Activated T-helper 2 cell treated with anti-CD3 and anti-CD28 coated beads, Interferon-gamma antibody, Interleukin-2, Interleukin-4, amounts not matched to agents 10 μg/mL and 5 μg/mL and 100 μg/mL, durations not matched to agents 14 hours and 24 hours and 36 hours (primary cell): ENCODE data around the gene SMARCA4. TPM values are rescaled to one million over a fixed set of nuclear protein-coding genes. Genes with fewer than 3 reads are reported as not detected.
A peak's percentile ranks its signal among the peaks of the same experiment; 100 is the strongest.
"Not testable (repeated sequence)": the region's sequence is repeated elsewhere in the genome, so short reads cannot be mapped to it uniquely, and the experiment has no call there.

ENCODE experiments used
- DNase-seq: peaks from one replicate; pipeline ENCODE4 v3.0.0; 2021; ENCODE audit warnings: low spot score
- H3K27ac Mint-ChIP-seq: one replicate; pipeline ENCODE4 v1.8.0; 2021; ENCODE audit warnings: mixed read lengths
- H3K27me3 Mint-ChIP-seq: one replicate; pipeline ENCODE4 v1.8.0; 2021; ENCODE audit warnings: low read depth, mixed read lengths
- H3K36me3 Mint-ChIP-seq: one replicate; pipeline ENCODE4 v1.8.0; 2021; ENCODE audit warnings: low read depth, mixed read lengths
- H3K4me1 Mint-ChIP-seq: one replicate; pipeline ENCODE4 v1.8.0; 2021; ENCODE audit warnings: low read depth, mixed read lengths
- H3K4me3 Mint-ChIP-seq: one replicate; pipeline ENCODE4 v1.8.0; 2021; ENCODE audit warnings: low read depth, mild to moderate bottlenecking, moderate library complexity, mixed read lengths
- H3K9me3 Mint-ChIP-seq: one replicate; pipeline ENCODE4 v1.8.0; 2021; ENCODE audit warnings: mixed read lengths
- intact Hi-C: fragments of 100-400 bp; cut with micrococcal nuclease; formaldehyde crosslinking; loops from one replicate; pipeline ENCODE4 v1.15.1; 2023
- total RNA-seq: library from RNA; stranded (reverse); gene quantifications from 2 replicates; pipeline ENCODE4 v1.2.3, GENCODE V29; 2022

SMARCA4 gene
- total RNA-seq, 1 donor from 2014 or later: 149 TPM

GRCh38 chr19:11064831-11065303 is 104.0 kb downstream of the SMARCA4 start:
- intact Hi-C loops: no loop called here
- Mint-ChIP-seq H3K27me3 (no peaks in the 10 kb centered on the region), H3K36me3 (peaks cover 38% of the 10 kb centered on the region), H3K4me1 (no peaks in the 10 kb centered on the region), H3K4me3 (no peak overlapping the region), H3K27ac (no peak overlapping the region), H3K9me3 (no peaks in the 10 kb centered on the region)
- no peak for DNase-seq

DNA sequence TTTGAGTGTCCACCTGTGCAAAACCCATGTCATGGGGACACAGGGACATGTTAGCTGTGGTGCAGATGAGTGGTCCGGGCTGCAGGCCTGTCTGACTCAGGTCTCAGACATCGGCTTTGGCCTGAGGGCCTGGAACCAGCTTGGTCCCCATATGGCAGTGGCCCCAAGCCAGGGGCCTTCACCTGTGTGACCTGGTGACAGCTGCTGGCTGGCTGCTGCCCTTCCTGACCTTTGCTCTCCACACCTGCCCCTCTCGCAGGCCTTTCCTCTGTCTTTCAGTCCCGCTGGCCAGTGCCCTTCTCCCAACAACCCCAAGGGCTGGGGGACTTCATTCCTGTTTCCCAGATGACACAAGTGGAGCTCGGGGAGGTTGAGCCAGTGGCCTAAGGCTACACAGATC is 105.5 kb downstream of the SMARCA4 start:
- DNase-seq: no peak
- intact Hi-C loops: no loop called here
- H3K27me3 Mint-ChIP-seq: no peaks in the 10 kb centered on the region
- H3K4me1 Mint-ChIP-seq: no peaks in the 10 kb centered on the region
- H3K4me3 Mint-ChIP-seq: no peak overlapping the region
- H3K27ac Mint-ChIP-seq: no peak overlapping the region
- H3K9me3 Mint-ChIP-seq: no peaks in the 10 kb centered on the region
- peaks cover 35% of the 10 kb centered on the region for H3K36me3 Mint-ChIP-seq

DNA sequence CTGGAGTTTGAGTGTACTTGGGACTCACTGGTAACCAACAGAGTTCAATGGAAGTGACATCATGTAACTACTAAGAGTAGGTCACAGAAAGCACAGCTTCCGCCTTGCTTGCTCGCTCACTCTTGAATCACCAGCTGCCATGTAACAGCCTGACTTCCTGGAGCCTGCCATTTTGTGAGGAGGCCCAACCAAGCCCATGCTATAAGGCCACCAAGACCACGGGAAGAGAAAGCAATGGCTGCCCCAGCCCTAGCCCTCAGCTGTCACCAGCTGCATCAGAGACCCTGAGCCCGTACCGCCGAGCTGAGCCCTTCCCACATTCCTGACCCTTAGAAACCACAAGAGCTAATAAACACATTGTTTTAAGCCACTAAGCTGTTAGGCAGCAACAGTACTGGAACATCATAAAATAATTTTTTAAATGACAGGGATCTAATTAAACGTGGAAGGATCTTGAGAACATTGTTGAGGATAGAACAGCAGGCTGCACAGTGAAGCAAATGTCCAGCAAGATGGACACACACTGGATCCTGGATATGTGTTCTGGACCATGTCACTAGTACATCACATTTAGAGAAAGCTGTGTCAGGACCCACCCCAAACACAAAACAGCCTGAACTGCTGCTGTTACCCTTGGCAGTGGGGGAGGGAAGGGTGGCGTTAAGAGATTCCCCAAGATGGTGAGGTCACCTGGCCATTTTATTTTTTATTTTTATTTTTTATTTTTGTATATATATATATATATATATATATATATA is 106.7 kb downstream of the SMARCA4 start:
- DNase-seq: no peak
- H3K9me3 Mint-ChIP-seq: no peaks in the 10 kb centered on the region
- H3K4me1 Mint-ChIP-seq: no peaks in the 10 kb centered on the region
- no peak overlapping the region for H3K27ac Mint-ChIP-seq
- no peak overlapping the region for H3K4me3 Mint-ChIP-seq
- H3K27me3 Mint-ChIP-seq: no peaks in the 10 kb centered on the region
- intact Hi-C loops: no loop called here
- peaks cover 28% of the 10 kb centered on the region for H3K36me3 Mint-ChIP-seq

DNA sequence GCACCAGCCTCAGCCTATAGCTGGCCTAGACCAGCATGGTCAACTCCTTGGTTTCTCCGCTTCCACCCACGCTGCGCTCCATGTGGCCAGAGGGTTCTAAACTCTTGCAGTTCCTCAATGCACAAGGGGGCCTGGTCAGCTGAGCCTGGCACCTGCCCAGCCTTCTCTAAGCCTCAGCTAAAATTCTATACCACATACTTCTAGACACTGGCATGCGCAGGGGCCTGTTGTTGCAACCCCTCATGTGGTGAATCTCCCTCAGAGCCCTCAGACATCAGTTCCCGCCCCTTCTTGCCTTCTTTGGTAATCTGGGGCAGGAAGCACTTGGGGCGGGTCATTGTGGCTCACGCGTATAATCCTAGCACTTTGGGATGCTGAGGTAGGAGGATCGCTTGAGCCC is 108.7 kb downstream of the SMARCA4 start:
- Mint-ChIP-seq H3K9me3 (no peaks in the 10 kb centered on the region), H3K4me1 (peaks cover 2% of the 10 kb centered on the region), H3K4me3 (no peak overlapping the region), H3K27ac (no peak overlapping the region), H3K36me3 (peaks cover 28% of the 10 kb centered on the region), H3K27me3 (no peaks in the 10 kb centered on the region)
- intact Hi-C loops: no loop called here
- no peak for DNase-seq

GRCh38 chr19:11070123-11070522 is 109.3 kb downstream of the SMARCA4 start:
- Mint-ChIP-seq H3K27ac (no peak overlapping the region), H3K27me3 (no peaks in the 10 kb centered on the region), H3K9me3 (no peaks in the 10 kb centered on the region), H3K4me1 (peaks cover 3% of the 10 kb centered on the region), H3K36me3 (peaks cover 24% of the 10 kb centered on the region), H3K4me3 (no peak overlapping the region)
- no peak for DNase-seq
- intact Hi-C loops: no loop called here

DNA sequence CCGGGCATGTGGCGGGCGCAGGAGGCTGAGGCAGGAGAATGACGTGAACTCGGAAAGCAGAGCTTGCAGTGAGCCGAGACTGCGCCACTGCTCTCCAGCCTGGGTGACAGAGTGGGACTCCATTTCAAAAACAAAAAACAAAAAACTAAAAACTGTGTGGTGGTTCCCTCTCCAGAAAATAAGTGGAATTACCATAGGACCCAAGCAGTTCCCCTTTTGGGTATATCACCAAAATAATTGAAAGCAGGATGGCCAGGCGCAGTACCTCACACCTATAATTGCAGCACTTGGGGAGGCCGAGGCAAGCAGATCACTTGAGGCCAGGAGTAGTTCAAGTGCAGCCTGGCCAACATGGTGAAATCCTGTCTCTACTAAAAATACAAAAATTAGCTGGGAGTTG is 112.7 kb downstream of the SMARCA4 start:
- H3K4me3 Mint-ChIP-seq: no peak overlapping the region
- intact Hi-C loops: no loop called here
- no peaks in the 10 kb centered on the region for H3K9me3 Mint-ChIP-seq
- DNase-seq: no peak
- H3K27me3 Mint-ChIP-seq: no peaks in the 10 kb centered on the region
- no peak overlapping the region for H3K27ac Mint-ChIP-seq
- peaks cover 3% of the 10 kb centered on the region for H3K4me1 Mint-ChIP-seq
- H3K36me3 Mint-ChIP-seq: peaks cover 7% of the 10 kb centered on the region

DNA sequence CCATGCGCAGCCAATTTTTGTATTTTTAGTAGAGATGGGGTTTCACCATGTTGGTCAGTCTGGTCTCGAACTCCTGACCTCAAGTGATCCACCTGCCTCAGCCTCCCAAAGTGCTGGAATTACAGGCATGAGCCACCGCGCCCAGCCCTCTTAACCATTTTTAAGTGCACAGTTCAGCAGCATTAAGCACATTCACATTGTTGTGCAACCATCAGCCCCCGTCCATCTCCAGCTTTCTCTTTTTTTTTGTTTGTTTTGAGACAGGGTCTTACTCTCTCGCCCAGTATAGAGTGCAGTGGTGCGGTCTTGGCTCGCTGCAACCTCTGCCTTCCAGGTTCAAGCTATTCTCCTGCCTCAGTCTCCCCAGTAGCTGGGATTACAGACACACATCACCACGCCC is 116.0 kb downstream of the SMARCA4 start:
- H3K27me3 Mint-ChIP-seq, intact Hi-C loops, H3K9me3 Mint-ChIP-seq, H3K4me3 Mint-ChIP-seq, H3K4me1 Mint-ChIP-seq, H3K36me3 Mint-ChIP-seq, H3K27ac Mint-ChIP-seq, DNase-seq: not testable (repeated sequence)

GRCh38 chr19:11078893-11079292 is 118.1 kb downstream of the SMARCA4 start:
- Mint-ChIP-seq H3K4me1 (peaks cover 4% of the 10 kb centered on the region), H3K4me3 (no peak overlapping the region), H3K27ac (no peak overlapping the region), H3K36me3 (no peaks in the 10 kb centered on the region), H3K9me3 (no peaks in the 10 kb centered on the region), H3K27me3 (no peaks in the 10 kb centered on the region)
- intact Hi-C loops: no loop called here
- no peak for DNase-seq

DNA sequence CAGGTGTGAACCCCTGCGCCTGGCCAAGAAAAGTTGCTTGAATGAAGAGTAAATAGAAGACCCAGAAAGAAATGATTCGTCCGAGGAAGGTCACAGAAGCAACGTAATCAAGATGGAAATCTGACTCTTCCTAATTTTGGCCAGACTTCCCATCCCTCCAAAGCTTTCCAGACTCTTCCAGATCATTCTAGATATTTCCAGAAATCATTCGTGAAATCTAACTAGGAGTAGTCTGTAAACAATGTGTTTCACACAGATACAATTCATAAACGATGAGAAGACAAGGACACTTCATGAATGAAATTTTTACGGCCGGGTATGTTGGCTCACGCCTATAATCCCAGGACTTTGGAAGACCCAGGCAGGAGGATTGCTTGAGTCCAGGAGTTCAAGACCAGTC is 119.2 kb downstream of the SMARCA4 start:
- H3K36me3 Mint-ChIP-seq: no peaks in the 10 kb centered on the region
- H3K27ac Mint-ChIP-seq: no peak overlapping the region
- no peak for DNase-seq
- no peak overlapping the region for H3K4me3 Mint-ChIP-seq
- H3K9me3 Mint-ChIP-seq: no peaks in the 10 kb centered on the region
- no peaks in the 10 kb centered on the region for H3K27me3 Mint-ChIP-seq
- intact Hi-C loops: no loop called here
- H3K4me1 Mint-ChIP-seq: peaks cover 2% of the 10 kb centered on the region

DNA sequence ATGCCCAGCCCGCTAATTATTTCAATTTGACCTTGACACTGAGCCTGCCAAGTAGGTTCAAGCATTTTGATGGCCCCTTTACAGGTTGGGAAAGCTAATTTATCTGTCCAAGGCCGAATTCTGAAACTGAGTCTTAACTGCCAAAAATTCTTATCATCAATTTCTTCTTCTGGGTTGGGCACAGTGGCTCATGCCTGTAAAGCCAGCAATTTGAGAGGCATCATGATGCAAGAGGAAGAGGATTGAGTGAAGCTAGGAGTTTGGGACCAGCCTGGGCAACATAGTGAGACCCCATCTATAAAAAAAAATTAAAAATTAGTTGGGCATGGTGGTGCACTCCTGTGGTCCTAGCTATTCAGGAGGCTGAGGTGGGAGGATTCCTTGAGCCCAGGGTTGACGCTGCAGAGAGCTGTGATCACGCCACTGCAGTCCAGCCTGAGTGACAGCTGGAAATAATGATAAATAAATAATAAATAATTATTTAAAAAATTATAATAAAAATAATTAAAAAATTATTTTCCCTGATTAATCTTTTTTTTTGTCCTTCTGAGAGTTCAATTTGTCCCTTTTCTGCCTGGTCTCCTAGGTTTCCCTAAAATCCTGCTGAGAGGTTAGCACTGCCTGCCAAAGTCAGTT is 127.2 kb downstream of the SMARCA4 start:
- peaks cover 28% of the 10 kb centered on the region for H3K36me3 Mint-ChIP-seq
- peak overlapping the region; percentile 99 for H3K27ac Mint-ChIP-seq
- H3K4me1 Mint-ChIP-seq: peaks cover 27% of the 10 kb centered on the region
- intact Hi-C loops: no loop called here
- peak overlapping the region; percentile 97 for H3K4me3 Mint-ChIP-seq
- no peak for DNase-seq
- H3K27me3 Mint-ChIP-seq: no peaks in the 10 kb centered on the region
- no peaks in the 10 kb centered on the region for H3K9me3 Mint-ChIP-seq

GRCh38 chr19:11088506-11089253 is 127.8 kb downstream of the SMARCA4 start:
- Mint-ChIP-seq H3K27me3 (no peaks in the 10 kb centered on the region), H3K4me1 (peaks cover 31% of the 10 kb centered on the region), H3K27ac (peak overlapping the region; percentile 99), H3K9me3 (no peaks in the 10 kb centered on the region), H3K4me3 (peak overlapping the region; percentile 97), H3K36me3 (peaks cover 35% of the 10 kb centered on the region)
- intact Hi-C loops: no loop called here
- DNase-seq: no peak

DNA sequence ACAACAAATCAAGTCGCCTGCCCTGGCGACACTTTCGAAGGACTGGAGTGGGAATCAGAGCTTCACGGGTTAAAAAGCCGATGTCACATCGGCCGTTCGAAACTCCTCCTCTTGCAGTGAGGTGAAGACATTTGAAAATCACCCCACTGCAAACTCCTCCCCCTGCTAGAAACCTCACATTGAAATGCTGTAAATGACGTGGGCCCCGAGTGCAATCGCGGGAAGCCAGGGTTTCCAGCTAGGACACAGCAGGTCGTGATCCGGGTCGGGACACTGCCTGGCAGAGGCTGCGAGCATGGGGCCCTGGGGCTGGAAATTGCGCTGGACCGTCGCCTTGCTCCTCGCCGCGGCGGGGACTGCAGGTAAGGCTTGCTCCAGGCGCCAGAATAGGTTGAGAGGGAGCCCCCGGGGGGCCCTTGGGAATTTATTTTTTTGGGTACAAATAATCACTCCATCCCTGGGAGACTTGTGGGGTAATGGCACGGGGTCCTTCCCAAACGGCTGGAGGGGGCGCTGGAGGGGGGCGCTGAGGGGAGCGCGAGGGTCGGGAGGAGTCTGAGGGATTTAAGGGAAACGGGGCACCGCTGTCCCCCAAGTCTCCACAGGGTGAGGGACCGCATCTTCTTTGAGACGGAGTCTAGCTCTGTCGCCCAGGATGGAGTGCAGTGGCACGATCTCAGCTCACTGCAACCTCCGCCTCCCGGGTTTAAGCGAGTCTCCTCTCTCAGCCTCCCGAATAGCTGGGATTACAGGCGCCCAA is 128.6 kb downstream of the SMARCA4 start, which contains the start of gene LDLR:
Gene LDLR, plus strand, starts transcription at position 210 of the 760 bp plus-strand sequence. Its CDS starts 86 bp downstream, at position 296.
- peaks cover 41% of the 10 kb centered on the region for H3K36me3 Mint-ChIP-seq
- intact Hi-C loops: loop anchor here (2.0 to 5.0 kb wide), 3 partner anchors 127 to 1633 kb away; partner anchors contain the start of genes ODAD3, PRKCSH and TNPO2
- H3K4me3 Mint-ChIP-seq: peak within 1 kb of the TSS; percentile 97
- no peaks in the 10 kb centered on the region for H3K9me3 Mint-ChIP-seq
- no peaks in the 10 kb centered on the region for H3K27me3 Mint-ChIP-seq
- H3K4me1 Mint-ChIP-seq: peaks cover 32% of the 10 kb centered on the region
- H3K27ac Mint-ChIP-seq: peak within 1 kb of the TSS; percentile 99
- peak; percentile 87 for DNase-seq
